GM15510 (cell line): ENCODE results near the gene WDR7.

ENCODE experiments used
- POLR2A ChIP-seq: IDR thresholded peaks from 3 replicates; pipeline ENCODE4 v1.6.1; 2011; ENCODE audit warnings: borderline replicate concordance; ENCODE audit not compliant: insufficient read length; ENCODE audit errors: extremely low read depth

WDR7 gene

GRCh38 chr18:56799756-56800155, 148.6 kb downstream of the WDR7 start:
- TF ChIP-seq POLR2A, result no peak

GRCh38 chr18:56803051-56803450, 151.9 kb downstream of the WDR7 start:
- no peak for TF ChIP-seq POLR2A

GRCh38 chr18:56804395-56804794, 153.2 kb downstream of the WDR7 start:
- no peak for TF ChIP-seq POLR2A

GRCh38 chr18:56807901-56808300, 156.7 kb downstream of the WDR7 start:
- TF ChIP-seq POLR2A, result no peak

- no peak for TF ChIP-seq POLR2A
Measured at GRCh38 chr18:56812674-56813073, 161.5 kb downstream of the WDR7 start.

GRCh38 chr18:56815926-56816325, 164.8 kb downstream of the WDR7 start:
- no peak for TF ChIP-seq POLR2A

- TF ChIP-seq POLR2A, result no peak
Measured at GRCh38 chr18:56823986-56824565, 172.9 kb downstream of the WDR7 start.

GRCh38 chr18:56825321-56825720, 174.2 kb downstream of the WDR7 start:
- no peak for TF ChIP-seq POLR2A

- no peak for TF ChIP-seq POLR2A
Measured at GRCh38 chr18:56825878-56826277, 174.7 kb downstream of the WDR7 start.

GRCh38 chr18:56831988-56832387, 180.8 kb downstream of the WDR7 start:
- TF ChIP-seq POLR2A, result no peak

- TF ChIP-seq POLR2A, result no peak
Measured at GRCh38 chr18:56835331-56835730, 184.2 kb downstream of the WDR7 start.

GRCh38 chr18:56836173-56836572, 185.0 kb downstream of the WDR7 start:
- no peak for TF ChIP-seq POLR2A

GRCh38 chr18:56841836-56842235, 190.7 kb downstream of the WDR7 start:
- no peak for TF ChIP-seq POLR2A

GRCh38 chr18:56843241-56843640, 192.1 kb downstream of the WDR7 start:
- TF ChIP-seq POLR2A, result no peak

- TF ChIP-seq POLR2A, result no peak
Measured at GRCh38 chr18:56844556-56844955, 193.4 kb downstream of the WDR7 start.

GRCh38 chr18:56851774-56852173, 200.6 kb downstream of the WDR7 start:
- no peak for TF ChIP-seq POLR2A

GRCh38 chr18:56853961-56854360, 202.8 kb downstream of the WDR7 start:
- TF ChIP-seq POLR2A, result no peak

GRCh38 chr18:56861244-56861643, 210.1 kb downstream of the WDR7 start:
- no peak for TF ChIP-seq POLR2A

- TF ChIP-seq POLR2A, result no peak
Measured at GRCh38 chr18:56869189-56869777, 218.1 kb downstream of the WDR7 start.
